Measurements from ENCODE around the gene PLCB4. TPM values are rescaled to one million over a fixed set of nuclear protein-coding genes. Genes with fewer than 3 reads are reported as not detected.
"Not testable (repeated sequence)": the region's sequence is repeated elsewhere in the genome, so short reads cannot be mapped to it uniquely, and the experiment has no call there.

Gene PLCB4
- total RNA-seq, 1 donor: 4.1 TPM

- H3K4me3 ChIP-seq (ENCODE audit: low read depth, low read length): no peak overlapping the region
- no peak for TF ChIP-seq CTCF (IDR thresholded peaks at IDR 0.05; ENCODE audit: insufficient read depth, low read length)
- peak; percentile 10 for DNase-seq (ENCODE audit: low read depth)
Observed at GRCh38 chr20:9375221-9375681, 306.4 kb downstream of the PLCB4 start.

GRCh38 chr20:9377007-9377406 is 308.1 kb downstream of the PLCB4 start:
- no peak overlapping the region for H3K4me3 ChIP-seq (ENCODE audit: low read depth, low read length)
- no peak for DNase-seq (ENCODE audit: low read depth)
- TF ChIP-seq CTCF (IDR thresholded peaks at IDR 0.05; ENCODE audit: insufficient read depth, low read length): no peak

- not testable (repeated sequence) for DNase-seq (ENCODE audit: low read depth); H3K4me3 ChIP-seq (ENCODE audit: low read depth, low read length)
Observed at GRCh38 chr20:9385345-9386310, 316.7 kb downstream of the PLCB4 start.

- no peak for DNase-seq (ENCODE audit: low read depth)
- TF ChIP-seq CTCF (IDR thresholded peaks at IDR 0.05; ENCODE audit: insufficient read depth, low read length): no peak
- H3K4me3 ChIP-seq (ENCODE audit: low read depth, low read length): no peak overlapping the region
Observed at GRCh38 chr20:9388160-9388812, 319.4 kb downstream of the PLCB4 start.

- no peak for DNase-seq (ENCODE audit: low read depth)
- TF ChIP-seq CTCF (IDR thresholded peaks at IDR 0.05; ENCODE audit: insufficient read depth, low read length): no peak
- H3K4me3 ChIP-seq (ENCODE audit: low read depth, low read length): no peak overlapping the region
Observed at GRCh38 chr20:9388813-9389161, 319.9 kb downstream of the PLCB4 start.

GRCh38 chr20:9389346-9389745 is 320.5 kb downstream of the PLCB4 start:
- DNase-seq (ENCODE audit: low read depth): no peak
- TF ChIP-seq CTCF (IDR thresholded peaks at IDR 0.05; ENCODE audit: insufficient read depth, low read length): no peak
- no peak overlapping the region for H3K4me3 ChIP-seq (ENCODE audit: low read depth, low read length)

- TF ChIP-seq CTCF (IDR thresholded peaks at IDR 0.05; ENCODE audit: insufficient read depth, low read length): no peak
- DNase-seq (ENCODE audit: low read depth): no peak
- H3K4me3 ChIP-seq (ENCODE audit: low read depth, low read length): no peak overlapping the region
Observed at GRCh38 chr20:9390441-9390840, 321.6 kb downstream of the PLCB4 start.

Data from fibroblast of the aortic adventitia (primary cell).